NB4 (cell line): ENCODE results near the gene GOLGB1.
"Not testable (repeated sequence)": the region's sequence is repeated elsewhere in the genome, so short reads cannot be mapped to it uniquely, and the experiment has no call there.

ENCODE experiments used
- DNase-seq: peaks from one replicate; pipeline ENCODE4 v3.0.0; 2010; ENCODE audit warnings: low read depth
- H3K4me3 ChIP-seq: one replicate; pipeline ENCODE4 v1.5.1; 2011; ENCODE audit warnings: mild to moderate bottlenecking, low read depth, low read length, moderate library complexity
- CTCF ChIP-seq: IDR thresholded peaks from one replicate; pipeline ENCODE4 v1.5.1; 2012; ENCODE audit warnings: low read depth, low read length
- MAX ChIP-seq: IDR thresholded peaks from 2 replicates; pipeline ENCODE4 v1.6.1; 2011; ENCODE audit warnings: low read depth, low read length
- MYC ChIP-seq: IDR thresholded peaks from 2 replicates; pipeline ENCODE4 v1.6.1; 2011; ENCODE audit warnings: low read depth, low read length
- POLR2A ChIP-seq: IDR thresholded peaks from 2 replicates; pipeline ENCODE4 v1.6.1; 2011; ENCODE audit warnings: mild to moderate bottlenecking; ENCODE audit not compliant: insufficient read length; ENCODE audit errors: extremely low read depth

Gene GOLGB1

GRCh38 chr3:121749276-121750086 lies at the start of gene GOLGB1:
Gene GOLGB1, minus strand, starts transcription at chr3:121749741. Its CDS starts 18,770 bp downstream, at chr3:121730971.
- DNase-seq: peak; percentile 99
- H3K4me3 ChIP-seq: peak within 1 kb of the TSS; percentile 97
- TF ChIP-seq POLR2A (peak; percentile 90), CTCF (no peak), MYC (peak; percentile 40; the same call in 1 of the 2 replicates), MAX (peak; percentile 38)

- no peak for DNase-seq
- no peak for TF ChIP-seq MYC
- no peak overlapping the region for H3K4me3 ChIP-seq
Observed at GRCh38 chr3:121796970-121797369, 47.4 kb upstream of the GOLGB1 start.

- no peak overlapping the region for H3K4me3 ChIP-seq
- DNase-seq: no peak
- TF ChIP-seq MYC: no peak
- TF ChIP-seq MAX: no peak
- no peak for TF ChIP-seq POLR2A
- no peak for TF ChIP-seq CTCF
Observed at GRCh38 chr3:121794264-121794983, 44.9 kb upstream of the GOLGB1 start.

- DNase-seq: no peak
- TF ChIP-seq CTCF (no peak), MAX (no peak), POLR2A (no peak), MYC (no peak)
- H3K4me3 ChIP-seq: no peak overlapping the region
Observed at GRCh38 chr3:121793078-121793477, 43.5 kb upstream of the GOLGB1 start.

GRCh38 chr3:121786485-121786884 lies 36.9 kb upstream of the GOLGB1 start:
- no peak overlapping the region for H3K4me3 ChIP-seq
- TF ChIP-seq POLR2A (no peak), MYC (no peak)
- DNase-seq: no peak

GRCh38 chr3:121782784-121783183 lies 33.2 kb upstream of the GOLGB1 start:
- H3K4me3 ChIP-seq, DNase-seq: not testable (repeated sequence)

- TF ChIP-seq CTCF (no peak), MAX (no peak), POLR2A (no peak), MYC (no peak)
Observed at GRCh38 chr3:121781611-121782010, 32.1 kb upstream of the GOLGB1 start.

GRCh38 chr3:121775095-121775494 lies 25.6 kb upstream of the GOLGB1 start:
- not testable (repeated sequence) for H3K4me3 ChIP-seq, DNase-seq

More at GRCh38 chr3:121781611-121782010, 32.1 kb upstream of the GOLGB1 start:
- DNase-seq: no peak
- no peak overlapping the region for H3K4me3 ChIP-seq
